CD4-positive, alpha-beta T cell treated with Interleukin-10 for 1 hour (primary cell): Measurements from ENCODE around the gene TBC1D1.
A peak's percentile ranks its signal among the peaks of the same experiment; 100 is the strongest.
"Not testable (repeated sequence)": the region's sequence is repeated elsewhere in the genome, so short reads cannot be mapped to it uniquely, and the experiment has no call there.

Experiments
- DNase-seq: peaks from one replicate; pipeline ENCODE4 v3.0.0-alpha.2; 2020

Gene TBC1D1

GRCh38 chr4:38017609-38018008, 126.7 kb downstream of the TBC1D1 start:
- DNase-seq = no peak

DNA sequence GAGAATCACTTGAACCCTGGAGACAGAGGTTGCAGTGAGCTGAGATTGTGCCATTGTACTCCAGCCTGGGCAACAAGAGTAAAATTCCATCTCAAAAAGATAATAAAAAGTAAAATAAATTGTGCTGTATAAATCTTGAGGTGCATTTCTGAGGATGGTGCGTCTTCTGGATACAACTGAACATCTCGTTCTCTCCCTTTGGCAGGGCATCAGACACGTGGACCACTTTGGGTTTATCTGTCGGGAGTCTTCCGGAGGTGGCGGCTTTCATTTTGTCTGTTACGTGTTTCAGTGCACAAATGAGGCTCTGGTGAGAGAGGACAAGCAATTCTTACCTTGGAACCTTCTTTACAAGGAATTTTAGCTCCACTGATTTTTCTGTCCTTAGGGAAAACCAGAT, 129.5 kb downstream of the TBC1D1 start:
- no peak for DNase-seq

GRCh38 chr4:38020961-38021360, 130.1 kb downstream of the TBC1D1 start:
- DNase-seq = not testable (repeated sequence)

- no peak for DNase-seq
These were observed 130.9 kb downstream of the TBC1D1 start for GRCh38 chr4:38021751-38022150.

DNA sequence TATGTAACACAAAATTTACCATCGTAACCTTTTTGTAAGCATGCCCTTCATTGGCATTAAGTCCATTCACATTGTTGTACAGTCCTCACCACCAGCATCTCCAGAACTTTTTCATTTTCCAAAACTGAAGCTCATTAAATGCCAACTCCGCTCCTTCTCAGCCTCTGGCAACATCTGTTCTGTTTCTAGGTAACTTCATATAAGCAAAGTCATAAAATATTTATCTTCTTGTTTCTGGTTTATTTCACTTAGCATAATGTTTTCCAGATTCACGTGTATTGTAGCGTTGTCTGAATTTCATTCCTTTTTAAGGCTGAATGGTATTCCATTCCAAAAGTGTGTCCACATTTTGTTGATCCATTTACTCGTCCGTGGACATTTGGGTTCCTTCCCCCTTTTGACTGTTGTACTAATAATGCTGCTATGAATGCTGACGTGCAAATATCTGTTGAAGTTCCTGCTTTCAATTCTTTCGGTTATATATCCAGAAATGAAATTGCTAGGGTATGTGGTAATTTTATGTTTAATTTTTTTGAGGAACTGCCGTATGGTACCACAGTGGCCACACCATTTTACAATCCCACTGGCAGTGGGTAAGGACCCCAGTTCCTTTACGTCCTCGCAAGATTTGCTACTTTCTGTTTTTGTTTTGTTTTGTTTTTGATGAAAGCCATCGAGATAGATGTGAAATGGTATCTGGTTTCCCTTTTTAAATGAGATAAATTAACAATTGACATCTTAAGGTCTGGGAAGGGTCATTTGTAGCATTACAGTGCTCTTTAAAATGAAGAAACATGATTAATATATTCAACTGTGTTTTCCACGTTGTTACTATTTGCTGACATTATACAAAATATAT, 132.7 kb downstream of the TBC1D1 start:
- no peak for DNase-seq

DNA sequence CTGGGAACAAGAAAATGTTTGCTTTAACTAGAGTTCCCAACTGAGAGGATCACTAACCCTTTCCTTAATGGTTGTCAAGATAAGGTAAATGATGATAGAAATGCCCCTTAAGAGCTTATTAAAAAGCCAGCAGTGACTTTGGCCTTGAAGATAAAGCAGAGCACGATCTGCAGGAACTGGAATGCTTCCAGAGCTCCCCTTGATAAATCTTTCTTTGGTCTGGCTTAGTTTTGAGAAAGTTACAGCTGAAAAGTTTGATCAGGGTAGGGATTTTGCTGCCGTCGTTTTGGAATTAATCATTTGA, 133.3 kb downstream of the TBC1D1 start:
- DNase-seq = no peak

DNA sequence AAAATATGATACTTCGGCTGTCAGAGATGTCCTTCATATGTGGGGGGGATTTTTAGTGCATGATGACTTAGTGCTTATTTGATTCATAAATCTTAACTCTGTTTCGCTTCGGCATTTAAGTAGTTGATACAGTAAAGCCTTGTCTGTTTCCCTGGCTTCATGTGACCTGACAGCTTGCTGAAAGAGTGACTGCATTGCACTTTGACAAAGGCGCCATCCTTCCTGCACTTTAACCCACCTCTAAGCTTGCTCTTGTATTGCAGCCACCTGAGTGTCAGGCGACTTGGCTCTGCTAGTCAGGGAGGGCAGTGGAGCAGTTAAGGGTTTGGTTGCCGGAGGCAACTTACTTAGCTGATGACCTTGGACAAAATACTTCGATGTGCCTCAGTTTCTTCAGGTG, 134.8 kb downstream of the TBC1D1 start:
- DNase-seq = no peak

DNA sequence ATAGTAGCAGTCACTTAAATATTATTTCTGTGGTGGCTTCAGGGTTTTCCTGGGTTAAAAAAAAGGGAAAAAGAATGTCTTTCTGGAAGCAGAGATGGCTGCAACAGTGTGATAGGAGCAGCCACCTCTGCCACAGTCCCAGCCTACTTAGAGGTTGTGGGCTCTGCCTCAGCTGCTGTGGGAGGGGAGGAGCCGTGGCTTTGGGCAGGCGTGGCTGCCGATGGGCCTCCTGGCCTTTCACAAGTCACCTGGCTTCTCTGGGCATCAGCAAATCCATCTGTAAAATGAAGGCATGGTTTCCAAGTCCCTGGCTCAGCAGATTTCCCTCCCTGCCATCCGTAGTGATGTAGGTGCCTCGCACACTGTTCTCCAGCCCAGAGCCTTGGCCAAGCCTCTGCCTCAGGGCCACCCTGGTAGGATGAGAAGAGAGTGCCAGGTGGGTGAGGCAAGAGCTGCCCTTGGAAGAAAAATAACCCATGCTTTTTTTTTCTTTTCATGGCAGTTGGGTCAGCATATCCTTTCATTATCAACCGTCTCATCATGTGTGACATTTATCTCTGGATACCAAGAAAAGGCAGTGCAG, 135.4 kb downstream of the TBC1D1 start:
- no peak for DNase-seq

GRCh38 chr4:38030023-38030422, 139.1 kb downstream of the TBC1D1 start:
- DNase-seq = no peak

DNA sequence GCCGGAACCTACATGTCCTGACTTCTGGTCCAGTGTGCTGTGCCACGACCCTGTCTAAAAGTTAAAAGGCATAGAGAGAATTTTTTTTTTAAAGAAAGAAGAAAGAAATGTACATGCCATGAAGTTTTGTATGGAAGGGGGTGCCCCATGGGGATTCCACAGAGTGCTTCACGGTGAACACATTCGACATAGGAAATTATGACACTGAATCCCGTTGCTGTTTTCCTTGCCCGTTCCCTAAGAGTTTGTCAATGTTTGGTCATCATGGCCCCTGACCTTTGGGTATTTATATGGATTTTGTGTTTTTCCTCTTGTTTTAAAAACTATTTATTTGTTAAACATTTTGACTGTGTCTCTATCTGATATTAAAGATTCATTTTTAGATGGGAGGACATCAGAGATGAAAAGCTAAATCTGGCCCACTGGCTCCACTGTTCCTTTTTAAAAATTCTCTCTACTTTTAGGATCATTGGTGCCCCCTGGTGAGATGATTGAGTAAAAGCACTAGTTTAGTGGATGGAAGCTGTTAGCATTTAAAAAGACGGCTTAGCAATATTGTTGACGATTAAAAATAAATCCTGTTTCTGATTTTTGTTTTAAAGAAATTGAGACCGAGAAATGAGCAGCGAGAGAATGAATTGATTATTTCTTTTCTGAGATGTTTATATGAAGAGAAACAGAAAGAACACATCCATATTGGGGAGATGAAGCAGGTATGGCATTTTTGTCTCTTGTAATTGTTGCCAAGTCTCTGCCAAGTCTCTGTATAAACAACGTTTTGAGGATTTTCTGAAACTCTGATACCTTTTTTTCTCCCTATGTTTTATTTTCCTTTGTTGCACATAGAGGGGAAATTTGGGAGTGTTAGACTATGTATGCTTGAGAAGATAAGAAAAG, 144.3 kb downstream of the TBC1D1 start:
- peak; percentile 72 for DNase-seq

GRCh38 chr4:38036548-38036947, 145.7 kb downstream of the TBC1D1 start:
- DNase-seq = no peak

- DNase-seq = no peak
These were observed 146.7 kb downstream of the TBC1D1 start for GRCh38 chr4:38037612-38038011.

DNA sequence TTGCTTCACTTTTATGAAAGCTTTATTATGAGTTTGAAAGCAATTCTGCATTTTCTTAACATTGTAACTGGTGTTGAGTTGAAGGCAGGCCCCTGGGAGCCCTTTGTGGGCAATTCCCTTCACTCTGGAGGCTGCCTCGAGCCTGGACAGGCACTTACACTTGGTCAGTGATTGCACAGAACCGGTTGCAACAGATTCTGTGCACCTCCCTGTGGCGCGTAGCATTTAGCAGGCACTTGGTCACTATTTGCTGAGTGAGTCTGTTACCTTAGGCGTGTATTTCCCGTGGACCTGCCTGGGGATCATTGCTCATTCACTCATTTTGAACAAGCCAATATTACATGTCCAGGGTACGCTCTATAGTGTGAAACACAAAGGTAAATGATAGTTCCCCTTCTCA, 149.7 kb downstream of the TBC1D1 start:
- no peak for DNase-seq

DNA sequence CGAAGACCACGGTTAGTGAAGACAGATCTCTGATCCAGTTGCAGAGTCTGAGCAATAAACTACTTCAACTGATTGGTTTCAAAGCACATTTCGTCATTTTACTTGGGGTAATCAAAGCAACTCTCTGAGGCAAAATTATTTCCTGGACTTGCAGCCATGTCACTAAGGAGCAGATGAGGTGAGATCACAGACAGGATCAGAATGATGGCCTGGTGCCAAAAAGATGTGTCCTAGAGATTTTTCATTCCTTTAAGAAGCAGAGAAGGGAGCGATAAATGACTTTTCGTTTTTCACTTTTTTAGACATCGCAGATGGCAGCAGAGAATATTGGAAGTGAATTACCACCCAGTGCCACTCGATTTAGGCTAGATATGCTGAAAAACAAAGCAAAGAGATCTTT, 153.2 kb downstream of the TBC1D1 start:
- no peak for DNase-seq

- DNase-seq = no peak
These were observed 154.6 kb downstream of the TBC1D1 start for GRCh38 chr4:38045289-38045988.

GRCh38 chr4:38046727-38047489, 156.0 kb downstream of the TBC1D1 start:
- no peak for DNase-seq

- DNase-seq = no peak
These were observed 158.8 kb downstream of the TBC1D1 start for GRCh38 chr4:38049545-38050170.

DNA sequence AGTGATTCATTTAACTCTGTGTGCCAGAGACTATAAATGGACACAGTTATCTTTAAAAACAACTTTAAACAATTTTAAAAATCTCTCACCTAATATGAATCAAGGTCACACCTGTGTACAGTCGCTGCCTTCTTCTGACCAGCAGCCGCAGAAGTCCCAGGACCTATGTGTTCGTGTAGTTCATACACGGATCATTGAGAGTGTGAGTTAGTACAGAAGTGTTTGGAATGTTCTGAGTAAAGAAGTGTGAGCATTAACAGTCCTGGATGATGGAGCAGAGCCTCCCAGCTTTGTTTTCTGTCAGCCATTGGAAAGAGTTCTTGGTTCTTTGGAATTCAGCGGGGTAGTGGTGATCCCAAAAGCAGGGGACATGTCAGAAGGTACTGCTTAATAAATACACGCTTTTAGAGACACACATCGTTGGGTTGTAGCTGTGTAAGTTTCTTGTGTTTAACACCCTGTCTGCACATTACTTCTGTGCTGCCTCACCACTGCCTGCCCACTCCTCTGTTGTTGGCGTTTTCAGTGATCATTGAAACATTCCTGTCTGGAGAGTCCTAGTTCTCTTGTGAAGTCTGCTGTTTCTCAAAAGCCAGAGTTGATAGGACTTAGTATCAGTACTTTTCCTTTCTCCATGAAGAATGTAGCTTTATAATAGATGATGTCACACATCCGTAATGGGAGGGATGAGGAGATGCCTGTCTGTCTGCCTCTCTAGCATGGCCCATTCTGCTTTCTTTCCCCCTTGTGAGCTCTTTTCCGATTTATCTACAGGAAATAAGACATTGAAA, 159.9 kb downstream of the TBC1D1 start:
- DNase-seq = no peak

GRCh38 chr4:38055566-38055965, 164.7 kb downstream of the TBC1D1 start:
- no peak for DNase-seq

GRCh38 chr4:38056011-38056685, 165.3 kb downstream of the TBC1D1 start:
- DNase-seq = no peak
